Gastrocnemius medialis (tissue), 4 donors: ENCODE measurements around the gene TBC1D8.
A peak's percentile ranks its signal among the peaks of the same experiment; 100 is the strongest.

Experiments used
- CTCF ChIP-seq, 5 experiments: fragments of 450-650 bp in 3 of 5; fragments of 200-600 bp in 2 of 5; sonication (generic) in 2 of 5; IDR thresholded peaks in 4 of 5; conservative IDR thresholded peaks in 1 of 5; 1 replicate in 4 of 5; 2 replicates in 1 of 5; pipeline ENCODE4 v1.5.1; 2016 to 2019; ENCODE audit warnings: antibody characterized with exemption in 5 of 5, mild to moderate bottlenecking in 3 of 5, moderate library complexity in 3 of 5
- POLR2A ChIP-seq, 2 donors: fragments of 450-650 bp; IDR thresholded peaks; one replicate each; pipeline ENCODE4 v1.6.1; 2017; ENCODE audit warnings: antibody characterized with exemption in 2 of 2, mild to moderate bottlenecking in 2 of 2, moderate library complexity in 2 of 2

GRCh38 chr2:101152272-101153076 lies 1.3 kb upstream of the TBC1D8 start:
- TF ChIP-seq CTCF (IDR thresholded peaks at IDR 0.05 in 4 of 5, conservative IDR thresholded peaks at IDR 0.05 in 1 of 5): peak; percentile 82 to 86 (median 84)
- TF ChIP-seq POLR2A (IDR thresholded peaks at IDR 0.05): peak; percentile 47 to 68
